Glomerular visceral epithelial cell (primary cell): Measurements from ENCODE around the gene ITSN1.
"Not testable (repeated sequence)": the region's sequence is repeated elsewhere in the genome, so short reads cannot be mapped to it uniquely, and the experiment has no call there.

Source experiments
- DNase-seq: peaks from one replicate; pipeline ENCODE4 v3.0.0-alpha.2; 2016; ENCODE audit errors: extremely low spot score

ITSN1 gene

GRCh38 chr21:33863191-33863590 lies 220.9 kb downstream of the ITSN1 start:
- not testable (repeated sequence) for DNase-seq

- DNase-seq: no peak
Measured at GRCh38 chr21:33864150-33864549, 221.8 kb downstream of the ITSN1 start.

GRCh38 chr21:33865176-33865575 lies 222.9 kb downstream of the ITSN1 start:
- no peak for DNase-seq

- no peak for DNase-seq
Measured at GRCh38 chr21:33865996-33866575, 223.8 kb downstream of the ITSN1 start.

GRCh38 chr21:33866826-33867225 lies 224.5 kb downstream of the ITSN1 start:
- no peak for DNase-seq

GRCh38 chr21:33867868-33868267 lies 225.6 kb downstream of the ITSN1 start:
- DNase-seq: not testable (repeated sequence)

- DNase-seq: no peak
Measured at GRCh38 chr21:33869873-33870272, 227.6 kb downstream of the ITSN1 start.

GRCh38 chr21:33870768-33871167 lies 228.5 kb downstream of the ITSN1 start:
- DNase-seq: no peak

GRCh38 chr21:33871171-33871570 lies 228.9 kb downstream of the ITSN1 start:
- no peak for DNase-seq

GRCh38 chr21:33872881-33873515 lies 230.7 kb downstream of the ITSN1 start:
- DNase-seq: no peak

- DNase-seq: no peak
Measured at GRCh38 chr21:33874161-33874560, 231.9 kb downstream of the ITSN1 start.

- no peak for DNase-seq
Measured at GRCh38 chr21:33875026-33875695, 232.9 kb downstream of the ITSN1 start.

- DNase-seq: no peak
Measured at GRCh38 chr21:33878824-33879223, 236.5 kb downstream of the ITSN1 start.

GRCh38 chr21:33880626-33881025 lies 238.3 kb downstream of the ITSN1 start:
- no peak for DNase-seq

GRCh38 chr21:33881689-33882440 lies 239.6 kb downstream of the ITSN1 start:
- no peak for DNase-seq

GRCh38 chr21:33883118-33883517 lies 240.8 kb downstream of the ITSN1 start:
- DNase-seq: no peak

- DNase-seq: no peak
Measured at GRCh38 chr21:33884376-33885171, 242.3 kb downstream of the ITSN1 start.

- no peak for DNase-seq
Measured at GRCh38 chr21:33885172-33885514, 242.8 kb downstream of the ITSN1 start.

GRCh38 chr21:33886321-33886720 lies 244.0 kb downstream of the ITSN1 start:
- DNase-seq: peak; percentile 28

- DNase-seq: no peak
Measured at GRCh38 chr21:33890187-33890586, 247.9 kb downstream of the ITSN1 start.

GRCh38 chr21:33892853-33893252 lies 250.6 kb downstream of the ITSN1 start:
- DNase-seq: no peak

GRCh38 chr21:33893917-33894316 lies 251.6 kb downstream of the ITSN1 start:
- DNase-seq: no peak
